IMR-90 (cell line): ENCODE measurements around the gene ALDH1A2. TPM values are rescaled to one million over a fixed set of nuclear protein-coding genes. Genes with fewer than 3 reads are reported as not detected.
A peak's percentile ranks its signal among the peaks of the same experiment; 100 is the strongest.

Source experiments
- ATAC-seq: fragments of 200-7000 bp; cut with Tn5 transposase; 2 replicates; pipeline ENCODE4 v1.9.1; 2020; ENCODE audit warnings: low read depth, mild to moderate bottlenecking, moderate library complexity
- BruUV-seq: library from RNA; stranded (reverse); fragments of 400-500 nt; replicated peaks from 2 replicates; lab custom pipeline; 2021; lab: Mats Ljungman, UMichigan
- CTCF ChIA-PET: fragments of 300-600 bp; formaldehyde crosslinking; extraction: SDS; loops from one replicate; lab custom pipeline; 2021; ENCODE audit warnings: antibody characterized with exemption; lab: Yijun Ruan, JAX
- POLR2A ChIA-PET: fragments of 300-600 bp; sonication (Branson Sonifier 250); formaldehyde crosslinking; loops from one replicate; lab custom pipeline; 2022; ENCODE audit warnings: antibody characterized with exemption; ENCODE audit not compliant: unreplicated experiment; lab: Charles Lee
- DNase-seq: peaks from one replicate; pipeline ENCODE4 v3.0.0; 2013
- H2AFZ ChIP-seq: replicated peaks from 2 replicates; pipeline ENCODE3; 2013; ENCODE audit warnings: low read length, mild to moderate bottlenecking; ENCODE audit not compliant: poor library complexity
- H2AK5ac ChIP-seq: 2 replicates; pipeline ENCODE4 v1.6.1; 2013; ENCODE audit warnings: low read depth, low read length, inconsistent platforms
- H2AK9ac ChIP-seq: replicated peaks from 2 replicates; pipeline ENCODE3; 2013; ENCODE audit warnings: mild to moderate bottlenecking, low read depth, low read length, moderate library complexity; ENCODE audit not compliant: poor library complexity
- H2BK120ac ChIP-seq: 2 replicates; pipeline ENCODE4 v1.6.1; 2013; ENCODE audit warnings: low read depth, low read length, inconsistent platforms
- H2BK15ac ChIP-seq: 3 replicates; pipeline ENCODE4 v1.6.1; 2013; ENCODE audit warnings: low read depth, low read length, inconsistent platforms
- H2BK20ac ChIP-seq: 2 replicates; pipeline ENCODE4 v1.6.1; 2013; ENCODE audit warnings: low read depth, mild to moderate bottlenecking, inconsistent platforms, low read length, moderate library complexity
- H2BK5ac ChIP-seq: 2 replicates; pipeline ENCODE4 v1.6.1; 2013; ENCODE audit warnings: mild to moderate bottlenecking, low read depth, low read length, inconsistent platforms; ENCODE audit not compliant: poor library complexity, severe bottlenecking
- H3K14ac ChIP-seq: replicated peaks from 2 replicates; pipeline ENCODE4 v1.6.1; 2013; ENCODE audit warnings: low read depth, low read length, inconsistent platforms
- H3K18ac ChIP-seq: 2 replicates; pipeline ENCODE4 v1.6.1; 2013; ENCODE audit warnings: low read depth, low read length, control low read depth
- H3K23ac ChIP-seq: 2 replicates; pipeline ENCODE4 v1.6.1; 2013; ENCODE audit warnings: low read depth, low read length, inconsistent platforms
- H3K27ac ChIP-seq: 2 replicates; pipeline ENCODE4 v1.5.1; 2013; ENCODE audit warnings: mild to moderate bottlenecking, control low read depth, low read length; ENCODE audit not compliant: insufficient read depth
- H3K27me3 ChIP-seq: 2 replicates; pipeline ENCODE4 v1.6.1; 2013; ENCODE audit warnings: low read length; ENCODE audit not compliant: control insufficient read depth, insufficient read depth
- H3K36me3 ChIP-seq: 2 replicates; pipeline ENCODE4 v1.6.1; 2013; ENCODE audit warnings: low read length, mixed read lengths; ENCODE audit not compliant: control insufficient read depth, insufficient read depth
- H3K4ac ChIP-seq: 2 replicates; pipeline ENCODE4 v1.6.1; 2013; ENCODE audit warnings: low read depth, low read length, inconsistent platforms
- H3K4me1 ChIP-seq: 2 replicates; pipeline ENCODE4 v1.6.1; 2013; ENCODE audit warnings: low read length, mixed read lengths; ENCODE audit not compliant: control insufficient read depth, insufficient read depth
- H3K4me2 ChIP-seq: 2 replicates; pipeline ENCODE4 v1.6.1; 2013; ENCODE audit warnings: low read depth, mild to moderate bottlenecking, control low read depth, low read length, moderate library complexity
- H3K4me3 ChIP-seq: 2 replicates; pipeline ENCODE4 v1.5.1; 2013; ENCODE audit warnings: low read depth, mild to moderate bottlenecking, control low read depth, low read length, moderate library complexity; ENCODE audit not compliant: insufficient read depth
- H3K56ac ChIP-seq: 2 replicates; pipeline ENCODE4 v1.6.1; 2013; ENCODE audit warnings: low read length, inconsistent platforms; ENCODE audit not compliant: insufficient read depth; ENCODE audit errors: extremely low read depth
- H3K79me1 ChIP-seq, 2 experiments: 2 replicates each; pipeline ENCODE4 v1.6.1; 2013; ENCODE audit warnings: low read length in 2 of 2, inconsistent platforms in 1 of 2, low read depth in 1 of 2
- H3K9ac ChIP-seq: 2 replicates; pipeline ENCODE4 v1.6.1; 2013; ENCODE audit warnings: low read depth, low read length, control low read depth
- H3K9me1 ChIP-seq: 2 replicates; pipeline ENCODE4 v1.6.1; 2013; ENCODE audit warnings: low read length, inconsistent platforms; ENCODE audit not compliant: insufficient read depth
- H3K9me3 ChIP-seq: 2 replicates; pipeline ENCODE4 v1.6.1; 2013; ENCODE audit warnings: low read length; ENCODE audit not compliant: control insufficient read depth, insufficient read depth
- H4K20me1 ChIP-seq: 2 replicates; pipeline ENCODE4 v1.6.1; 2013; ENCODE audit warnings: low read length, inconsistent platforms; ENCODE audit not compliant: insufficient read depth
- H4K5ac ChIP-seq: 2 replicates; pipeline ENCODE4 v1.6.1; 2013; ENCODE audit warnings: mild to moderate bottlenecking, low read depth, low read length, control low read depth
- H4K8ac ChIP-seq, 2 experiments: 2 replicates each; pipeline ENCODE4 v1.6.1; 2013; ENCODE audit warnings: low read depth in 2 of 2, low read length in 2 of 2, control low read depth in 1 of 2, inconsistent platforms in 1 of 2
- H4K91ac ChIP-seq: 2 replicates; pipeline ENCODE4 v1.6.1; 2013; ENCODE audit warnings: low read depth, low read length, inconsistent platforms; ENCODE audit not compliant: insufficient read depth
- CHD1 ChIP-seq: IDR thresholded peaks from 2 replicates; pipeline ENCODE4 v1.6.1; 2012; ENCODE audit warnings: low read depth, low read length, improper control_type of control experiment
- FOS ChIP-seq: fragments of 150-350 bp; IDR thresholded peaks from 2 replicates; pipeline ENCODE4 v1.6.1; 2016; ENCODE audit warnings: low read depth, low read length
- MAZ ChIP-seq: IDR thresholded peaks from 2 replicates; pipeline ENCODE4 v1.6.1; 2012; ENCODE audit warnings: low read depth, mild to moderate bottlenecking, low read length, improper control_type of control experiment, moderate library complexity, borderline replicate concordance
- NFE2L2 ChIP-seq: fragments of 150-350 bp; IDR thresholded peaks from 2 replicates; pipeline ENCODE4 v1.6.1; 2016; ENCODE audit warnings: low read depth, mild to moderate bottlenecking, low read length
- POLR2A ChIP-seq: IDR thresholded peaks from 2 replicates; pipeline ENCODE4 v1.6.1; 2012; ENCODE audit warnings: mild to moderate bottlenecking, low read depth, low read length
- RAD21 ChIP-seq: IDR thresholded peaks from 2 replicates; pipeline ENCODE4 v1.6.1; 2012; ENCODE audit warnings: low read length, improper control_type of control experiment
- RCOR1 ChIP-seq: IDR thresholded peaks from 2 replicates; pipeline ENCODE4 v1.6.1; 2012; ENCODE audit warnings: mild to moderate bottlenecking, low read length, improper control_type of control experiment; ENCODE audit not compliant: insufficient replicate concordance
- WGBS, 2 experiments: methylation state at CpG; one replicate each; pipeline versions ENCODE4 v1.1.5 to v1.1.7; 2013; ENCODE audit warnings: missing lambda C conversion rate in 2 of 2; ENCODE audit not compliant: insufficient read length in 1 of 2; ENCODE audit errors: extremely low coverage in 2 of 2; 5-methylcytosine and 5-hydroxymethylcytosine counted together
- dilution Hi-C: fragments of 300-500 bp; cut with HindIII; formaldehyde crosslinking; loops from one replicate; pipeline ENCODE4 v1.14.3; 2018; ENCODE audit warnings: low sequenced_read_pairs; ENCODE audit not compliant: unreplicated experiment
- in situ Hi-C: fragments of 300-500 bp; cut with MboI; formaldehyde crosslinking; loops from 3 replicates; pipeline ENCODE4 v1.14.3; 2019; ENCODE audit warnings: low sequenced_read_pairs, inconsistent platforms, mixed read lengths
- intact Hi-C: fragments of 100-400 bp; cut with micrococcal nuclease; formaldehyde crosslinking; loops from 2 replicates; pipeline ENCODE4 v1.10.0; 2022
- polyA plus RNA-seq, 3 experiments: library from polyadenylated mRNA; depleted of rRNA; stranded (reverse); fragments of >200 nt; gene quantifications; 2 replicates each; pipeline ENCODE4 v1.2.3, GENCODE V29; 2012; ENCODE audit warnings: low replicate concordance in 1 of 3
- total RNA-seq: library from RNA; depleted of rRNA; stranded (reverse); fragments of >200 nt; gene quantifications from 2 replicates; pipeline ENCODE4 v1.2.3, GENCODE V29; 2012
- TF ChIP-seq, protein P1 (sequence below): conservative IDR thresholded peaks from 2 replicates; pipeline ENCODE4 v1.5.1; 2012; ENCODE audit warnings: mild to moderate bottlenecking, low read depth, low read length, improper control_type of control experiment
- TF ChIP-seq, protein P2 (sequence below): fragments of 150-350 bp; IDR thresholded peaks from 2 replicates; pipeline ENCODE4 v1.6.1; 2016; ENCODE audit warnings: low read depth, mild to moderate bottlenecking, low read length, moderate library complexity, borderline replicate concordance

ALDH1A2 gene
- total and polyA plus RNA-seq, 2 of the 4 experiments (the other 2 are of a cell fraction), result not detected

DNA sequence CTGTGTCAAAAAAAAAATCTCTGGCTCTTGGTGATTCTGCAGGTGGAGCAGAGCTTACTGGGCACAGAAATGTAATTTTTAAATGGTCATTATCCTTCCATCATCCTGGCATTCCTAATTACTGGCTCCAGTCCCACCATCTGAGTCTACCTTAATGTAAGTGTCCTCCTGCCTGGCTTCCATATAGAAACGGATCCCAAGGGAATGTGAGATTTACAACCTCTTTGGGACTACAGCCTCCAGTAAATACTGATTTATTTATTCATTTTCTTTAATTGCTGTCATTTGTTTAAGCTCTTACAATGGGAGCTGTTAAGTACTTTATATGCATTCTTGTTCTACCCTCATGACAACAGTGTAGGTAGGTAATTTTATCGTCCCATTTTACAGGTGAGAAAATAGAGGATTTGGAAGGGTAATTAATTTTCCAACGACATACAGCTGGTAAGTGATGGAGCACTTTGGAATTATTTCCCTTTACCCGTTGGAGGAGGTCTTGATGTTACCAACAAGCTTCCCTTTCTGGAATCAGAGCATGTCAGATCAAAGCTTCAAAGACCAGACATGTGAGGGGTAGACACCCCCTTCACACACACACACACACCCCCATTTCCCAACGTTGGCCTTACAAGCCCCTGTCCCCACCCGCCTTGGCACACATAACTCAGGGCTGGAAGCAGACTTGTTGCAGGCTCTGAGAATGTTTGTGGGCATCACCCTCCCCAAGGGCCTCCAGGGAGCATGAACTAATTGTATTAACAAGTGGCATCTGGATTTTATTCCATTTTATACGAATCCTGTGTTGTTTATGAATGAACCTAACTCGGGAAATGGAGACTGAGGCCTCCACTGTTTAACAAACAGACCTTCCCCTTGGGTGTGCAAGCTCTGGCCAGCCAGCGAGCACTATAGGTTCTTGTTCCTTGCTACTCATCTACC, 116.9 kb downstream of the ALDH1A2 start:
- dilution Hi-C loops, result no loop called here
- no peak overlapping the region for H3K14ac ChIP-seq
- H3K4ac ChIP-seq, result no peak overlapping the region
- POLR2A ChIA-PET, result no interaction called here
- no peaks in the 10 kb centered on the region; the same call in 1 of the 2 replicates for H3K27me3 ChIP-seq
- CTCF ChIA-PET, result interaction anchor here (0.7 kb wide), 1 partner anchor 12 kb away, joined by 7 read pairs; no protein-coding TSS in a partner anchor
- no peaks in the 10 kb centered on the region for H3K4me1 ChIP-seq
- no CpG with 5 or more reads among the region's 9 CpGs for WGBS, 2 experiments
- no peak overlapping the region for H2BK120ac ChIP-seq
- H2AK9ac ChIP-seq, result no peak overlapping the region
- no peak overlapping the region for H2BK5ac ChIP-seq
- intact Hi-C loops, result no loop called here
- no peak for TF ChIP-seq RAD21
- no peak for TF ChIP-seq RCOR1
- TF ChIP-seq FOS, result no peak
- no peak for TF ChIP-seq MAZ
- no peak for TF ChIP-seq NFE2L2
- no peak for TF ChIP-seq POLR2A
- TF ChIP-seq, protein P1, sequence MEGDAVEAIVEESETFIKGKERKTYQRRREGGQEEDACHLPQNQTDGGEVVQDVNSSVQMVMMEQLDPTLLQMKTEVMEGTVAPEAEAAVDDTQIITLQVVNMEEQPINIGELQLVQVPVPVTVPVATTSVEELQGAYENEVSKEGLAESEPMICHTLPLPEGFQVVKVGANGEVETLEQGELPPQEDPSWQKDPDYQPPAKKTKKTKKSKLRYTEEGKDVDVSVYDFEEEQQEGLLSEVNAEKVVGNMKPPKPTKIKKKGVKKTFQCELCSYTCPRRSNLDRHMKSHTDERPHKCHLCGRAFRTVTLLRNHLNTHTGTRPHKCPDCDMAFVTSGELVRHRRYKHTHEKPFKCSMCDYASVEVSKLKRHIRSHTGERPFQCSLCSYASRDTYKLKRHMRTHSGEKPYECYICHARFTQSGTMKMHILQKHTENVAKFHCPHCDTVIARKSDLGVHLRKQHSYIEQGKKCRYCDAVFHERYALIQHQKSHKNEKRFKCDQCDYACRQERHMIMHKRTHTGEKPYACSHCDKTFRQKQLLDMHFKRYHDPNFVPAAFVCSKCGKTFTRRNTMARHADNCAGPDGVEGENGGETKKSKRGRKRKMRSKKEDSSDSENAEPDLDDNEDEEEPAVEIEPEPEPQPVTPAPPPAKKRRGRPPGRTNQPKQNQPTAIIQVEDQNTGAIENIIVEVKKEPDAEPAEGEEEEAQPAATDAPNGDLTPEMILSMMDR, result no peak
- TF ChIP-seq, protein P2, sequence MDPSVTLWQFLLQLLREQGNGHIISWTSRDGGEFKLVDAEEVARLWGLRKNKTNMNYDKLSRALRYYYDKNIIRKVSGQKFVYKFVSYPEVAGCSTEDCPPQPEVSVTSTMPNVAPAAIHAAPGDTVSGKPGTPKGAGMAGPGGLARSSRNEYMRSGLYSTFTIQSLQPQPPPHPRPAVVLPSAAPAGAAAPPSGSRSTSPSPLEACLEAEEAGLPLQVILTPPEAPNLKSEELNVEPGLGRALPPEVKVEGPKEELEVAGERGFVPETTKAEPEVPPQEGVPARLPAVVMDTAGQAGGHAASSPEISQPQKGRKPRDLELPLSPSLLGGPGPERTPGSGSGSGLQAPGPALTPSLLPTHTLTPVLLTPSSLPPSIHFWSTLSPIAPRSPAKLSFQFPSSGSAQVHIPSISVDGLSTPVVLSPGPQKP, result no peak
- no peak for TF ChIP-seq CHD1
- H3K4me3 ChIP-seq, result no peak overlapping the region
- DNase-seq, result no peak
- H3K9me3 ChIP-seq, result no peaks in the 10 kb centered on the region
- no peak overlapping the region for H3K4me2 ChIP-seq
- in situ Hi-C loops, result no loop called here
- no peaks in the 10 kb centered on the region for H3K9me1 ChIP-seq
- no peak overlapping the region for H2AK5ac ChIP-seq
- H3K79me1 ChIP-seq, result no peaks in the 10 kb centered on the region
- H3K27ac ChIP-seq, result no peak overlapping the region
- no peak for ATAC-seq
- no peak overlapping the region for H3K56ac ChIP-seq
- H4K8ac ChIP-seq, result no peak overlapping the region
- H2BK20ac ChIP-seq, result no peak overlapping the region
- H3K23ac ChIP-seq, result no peak overlapping the region
- BruUV-seq, result no TSS peak
- no peak overlapping the region for H3K18ac ChIP-seq
- no peaks in the 10 kb centered on the region for H3K36me3 ChIP-seq
- no peak overlapping the region for H2BK15ac ChIP-seq
- H4K5ac ChIP-seq, result no peak overlapping the region
- no peaks in the 10 kb centered on the region for H4K20me1 ChIP-seq
- H3K9ac ChIP-seq, result no peak overlapping the region
- no peak overlapping the region for H4K91ac ChIP-seq
- H2AFZ ChIP-seq, result peak overlapping the region; percentile 16
